ENCODE data around the gene CCDC8. TPM values are rescaled to one million over a fixed set of nuclear protein-coding genes. Genes with fewer than 3 reads are reported as not detected.
"Not testable (repeated sequence)": the region's sequence is repeated elsewhere in the genome, so short reads cannot be mapped to it uniquely, and the experiment has no call there.

CCDC8 gene
- total RNA-seq, 1 donor from 2014 or later = 10.0 TPM

- Histone ChIP-seq H3K27me3 (no peaks in the 10 kb centered on the region), H3K9me3 (no peaks in the 10 kb centered on the region), H3K4me1 (peaks cover 0 to 17% of the 10 kb centered on the region in 2 donors), H3K4me3 (no peak overlapping the region), H3K27ac (peak overlapping the region; percentile 2 to 65), H3K36me3 (no peaks in the 10 kb centered on the region)
- TF ChIP-seq, protein P1, sequence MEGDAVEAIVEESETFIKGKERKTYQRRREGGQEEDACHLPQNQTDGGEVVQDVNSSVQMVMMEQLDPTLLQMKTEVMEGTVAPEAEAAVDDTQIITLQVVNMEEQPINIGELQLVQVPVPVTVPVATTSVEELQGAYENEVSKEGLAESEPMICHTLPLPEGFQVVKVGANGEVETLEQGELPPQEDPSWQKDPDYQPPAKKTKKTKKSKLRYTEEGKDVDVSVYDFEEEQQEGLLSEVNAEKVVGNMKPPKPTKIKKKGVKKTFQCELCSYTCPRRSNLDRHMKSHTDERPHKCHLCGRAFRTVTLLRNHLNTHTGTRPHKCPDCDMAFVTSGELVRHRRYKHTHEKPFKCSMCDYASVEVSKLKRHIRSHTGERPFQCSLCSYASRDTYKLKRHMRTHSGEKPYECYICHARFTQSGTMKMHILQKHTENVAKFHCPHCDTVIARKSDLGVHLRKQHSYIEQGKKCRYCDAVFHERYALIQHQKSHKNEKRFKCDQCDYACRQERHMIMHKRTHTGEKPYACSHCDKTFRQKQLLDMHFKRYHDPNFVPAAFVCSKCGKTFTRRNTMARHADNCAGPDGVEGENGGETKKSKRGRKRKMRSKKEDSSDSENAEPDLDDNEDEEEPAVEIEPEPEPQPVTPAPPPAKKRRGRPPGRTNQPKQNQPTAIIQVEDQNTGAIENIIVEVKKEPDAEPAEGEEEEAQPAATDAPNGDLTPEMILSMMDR (IDR thresholded peaks at IDR 0.05) = no peak
- no peak for DNase-seq (ENCODE audit: low spot score in 2 of 2)
- intact Hi-C loops (cut with DNase I) = no loop called here
Measured at GRCh38 chr19:46441866-46442265, 28.5 kb upstream of the CCDC8 start.

DNA sequence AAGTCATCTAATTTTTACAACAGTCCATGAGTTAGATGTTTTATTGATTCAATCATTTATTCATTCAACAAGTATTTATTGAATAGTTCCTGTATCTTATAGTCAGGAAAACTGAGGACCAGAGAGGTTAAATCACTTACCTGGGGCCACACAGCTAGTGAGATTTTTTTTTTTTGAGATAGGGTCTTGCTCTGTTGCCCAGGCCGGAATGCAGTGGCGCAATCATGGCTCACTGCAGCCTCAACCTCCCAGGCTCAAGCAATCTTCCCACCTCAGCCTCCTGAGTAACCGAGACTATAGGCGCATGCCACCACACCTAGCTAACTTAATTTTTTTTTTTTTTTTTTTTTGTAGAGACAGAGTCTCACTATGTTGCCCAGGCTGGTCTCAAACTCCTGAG lies 22.3 kb upstream of the CCDC8 start:
- H3K9me3 ChIP-seq; DNase-seq (ENCODE audit: low spot score in 2 of 2); intact Hi-C loops (cut with DNase I); H3K4me3 ChIP-seq; H3K36me3 ChIP-seq; H3K27ac ChIP-seq; H3K27me3 ChIP-seq; H3K4me1 ChIP-seq: not testable (repeated sequence)

DNA sequence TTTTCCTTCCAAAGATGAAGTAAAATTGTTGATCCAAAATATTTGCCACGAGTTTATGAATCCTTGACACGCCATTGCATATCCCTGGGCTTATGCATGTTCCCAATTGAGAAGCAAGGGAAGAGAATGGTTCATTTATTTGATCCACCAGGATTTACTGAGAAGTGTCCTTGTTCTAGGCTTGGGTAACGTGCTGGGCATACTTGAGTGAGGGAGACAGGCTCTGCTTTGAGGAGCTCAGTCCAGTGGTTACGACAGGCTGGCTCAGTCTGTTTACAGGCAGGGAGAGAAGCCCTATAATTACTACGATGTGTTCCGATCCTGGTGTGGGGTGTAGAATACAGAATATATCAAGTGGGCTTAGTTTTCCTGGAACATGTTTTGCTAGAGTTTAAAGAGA lies 21.6 kb upstream of the CCDC8 start:
- intact Hi-C loops (cut with DNase I) = no loop called here
- Histone ChIP-seq H3K4me3 (no peak overlapping the region), H3K4me1 (no peaks in the 10 kb centered on the region), H3K27me3 (no peaks in the 10 kb centered on the region), H3K9me3 (no peaks in the 10 kb centered on the region), H3K27ac (no peak overlapping the region), H3K36me3 (no peaks in the 10 kb centered on the region)
- TF ChIP-seq, protein P1 (IDR thresholded peaks at IDR 0.05) = no peak
- no peak for DNase-seq (ENCODE audit: low spot score in 2 of 2)

- DNase-seq (ENCODE audit: low spot score in 2 of 2); H3K4me3 ChIP-seq; H3K36me3 ChIP-seq; H3K27me3 ChIP-seq; H3K9me3 ChIP-seq; H3K4me1 ChIP-seq; H3K27ac ChIP-seq; intact Hi-C loops (cut with DNase I): not testable (repeated sequence)
Measured at GRCh38 chr19:46433470-46433869, 20.1 kb upstream of the CCDC8 start.

DNA sequence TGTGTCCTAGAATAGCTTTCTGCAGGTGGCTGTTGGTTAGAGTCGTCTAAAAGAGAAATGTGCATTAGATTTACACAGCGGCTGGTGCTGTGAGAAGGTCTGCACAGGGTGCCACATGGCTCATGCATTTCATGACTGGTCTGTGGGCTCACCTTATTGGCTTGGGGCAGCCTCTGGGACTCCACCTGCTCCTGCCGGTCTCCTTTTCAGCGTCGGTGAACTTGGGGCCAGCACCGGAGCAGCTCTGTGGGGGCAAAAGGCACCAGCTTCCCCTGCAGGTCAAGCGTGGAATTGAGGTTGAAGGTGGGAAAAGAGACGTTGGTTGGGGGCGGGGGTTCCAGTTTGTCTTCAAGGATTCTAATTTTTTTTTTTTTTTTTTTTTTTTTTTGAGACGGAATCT lies 18.5 kb upstream of the CCDC8 start:
- TF ChIP-seq, protein P1 (IDR thresholded peaks at IDR 0.05) = no peak
- H3K9me3 ChIP-seq = no peaks in the 10 kb centered on the region
- H3K4me3 ChIP-seq = no peak overlapping the region
- DNase-seq (ENCODE audit: low spot score in 2 of 2) = no peak
- intact Hi-C loops (cut with DNase I) = no loop called here
- H3K36me3 ChIP-seq = no peaks in the 10 kb centered on the region
- no peak overlapping the region for H3K27ac ChIP-seq
- peaks cover 2 to 6% of the 10 kb centered on the region in 2 donors for H3K4me1 ChIP-seq
- H3K27me3 ChIP-seq = no peaks in the 10 kb centered on the region

GRCh38 chr19:46429999-46430398 lies 16.6 kb upstream of the CCDC8 start:
- peaks cover 7 to 11% of the 10 kb centered on the region in 2 donors for H3K4me1 ChIP-seq
- no peak for DNase-seq (ENCODE audit: low spot score in 2 of 2)
- H3K9me3 ChIP-seq = no peaks in the 10 kb centered on the region
- H3K4me3 ChIP-seq = no peak overlapping the region
- intact Hi-C loops (cut with DNase I) = loop anchor here (2.0 kb wide), 1 partner anchor 51 kb away; no protein-coding TSS in a partner anchor
- H3K36me3 ChIP-seq = no peaks in the 10 kb centered on the region
- no peak overlapping the region for H3K27ac ChIP-seq
- no peaks in the 10 kb centered on the region for H3K27me3 ChIP-seq
- TF ChIP-seq, protein P1 (IDR thresholded peaks at IDR 0.05) = no peak

Measured in ascending aorta (tissue), 2 donors.